G401.6 (cell line): ENCODE measurements around the gene PAIP2.
"Not testable (repeated sequence)": the region's sequence is repeated elsewhere in the genome, so short reads cannot be mapped to it uniquely, and the experiment has no call there.

Experiments
- FAIRE-seq: peaks from 2 replicates; lab custom pipeline; 2012; peaks lifted over from hg19 to GRCh38; lab: Jason Lieb, UNC

The PAIP2 gene

DNA sequence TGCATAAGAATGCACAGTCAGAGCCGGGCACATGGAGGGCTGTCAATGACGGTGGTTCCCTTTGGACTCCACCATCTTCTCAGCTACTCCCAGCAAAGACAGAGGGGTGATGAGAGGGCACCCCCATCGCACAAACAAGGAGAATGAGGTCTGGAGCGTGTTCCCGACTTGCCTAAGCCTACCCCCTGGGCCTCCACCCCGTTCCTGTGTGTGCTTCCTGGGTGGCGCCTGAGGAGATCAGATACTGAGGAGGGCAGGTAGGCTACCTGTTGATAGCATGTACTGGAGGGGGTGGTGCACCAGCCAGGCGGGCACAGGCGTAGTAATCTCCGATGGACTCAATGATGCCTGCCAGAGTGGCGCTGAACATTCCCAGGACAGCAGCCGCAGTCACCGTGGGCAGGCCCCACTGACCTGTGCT lies 37.3 kb downstream of the PAIP2 start:
- no peak for FAIRE-seq

DNA sequence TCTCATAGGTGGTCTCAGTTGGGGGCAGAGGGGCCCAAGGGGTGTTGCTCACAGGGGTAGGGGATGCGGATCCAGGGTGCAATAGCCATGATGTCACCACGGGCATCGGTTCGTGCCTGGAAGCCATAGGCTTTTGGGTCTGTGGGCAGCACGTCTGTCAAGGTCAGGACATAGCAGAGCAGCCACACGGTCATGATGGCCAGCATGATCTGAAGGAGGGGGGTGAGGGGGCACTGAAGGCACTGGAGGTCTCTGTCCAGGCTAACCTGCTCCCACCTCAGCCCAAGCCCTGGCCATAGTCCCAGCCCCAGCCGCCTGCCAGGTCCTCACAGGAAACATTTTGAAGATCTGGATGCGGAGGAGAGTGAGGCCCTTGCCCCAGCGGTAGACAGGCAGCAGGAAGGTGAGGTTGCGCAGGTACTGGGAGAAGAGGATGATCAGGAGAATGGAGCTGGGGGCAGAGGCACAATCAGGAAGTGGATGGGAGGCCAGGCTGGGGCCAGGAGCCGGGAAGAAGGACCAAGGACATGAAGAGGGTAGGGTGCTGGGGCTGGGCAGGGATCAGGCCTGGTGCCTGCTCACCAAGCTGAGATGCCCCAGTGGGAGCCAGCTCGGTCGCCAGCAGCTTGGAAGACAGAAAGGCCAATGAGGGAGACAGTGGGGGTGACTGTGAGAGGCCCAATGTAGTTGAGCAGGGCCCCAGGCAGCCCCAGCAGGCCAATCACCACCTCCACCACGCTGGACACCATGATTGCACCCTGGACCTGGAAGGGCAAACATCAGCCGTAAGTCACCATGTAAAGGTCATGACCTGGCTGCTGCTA lies 38.2 kb downstream of the PAIP2 start:
- no peak for FAIRE-seq

DNA sequence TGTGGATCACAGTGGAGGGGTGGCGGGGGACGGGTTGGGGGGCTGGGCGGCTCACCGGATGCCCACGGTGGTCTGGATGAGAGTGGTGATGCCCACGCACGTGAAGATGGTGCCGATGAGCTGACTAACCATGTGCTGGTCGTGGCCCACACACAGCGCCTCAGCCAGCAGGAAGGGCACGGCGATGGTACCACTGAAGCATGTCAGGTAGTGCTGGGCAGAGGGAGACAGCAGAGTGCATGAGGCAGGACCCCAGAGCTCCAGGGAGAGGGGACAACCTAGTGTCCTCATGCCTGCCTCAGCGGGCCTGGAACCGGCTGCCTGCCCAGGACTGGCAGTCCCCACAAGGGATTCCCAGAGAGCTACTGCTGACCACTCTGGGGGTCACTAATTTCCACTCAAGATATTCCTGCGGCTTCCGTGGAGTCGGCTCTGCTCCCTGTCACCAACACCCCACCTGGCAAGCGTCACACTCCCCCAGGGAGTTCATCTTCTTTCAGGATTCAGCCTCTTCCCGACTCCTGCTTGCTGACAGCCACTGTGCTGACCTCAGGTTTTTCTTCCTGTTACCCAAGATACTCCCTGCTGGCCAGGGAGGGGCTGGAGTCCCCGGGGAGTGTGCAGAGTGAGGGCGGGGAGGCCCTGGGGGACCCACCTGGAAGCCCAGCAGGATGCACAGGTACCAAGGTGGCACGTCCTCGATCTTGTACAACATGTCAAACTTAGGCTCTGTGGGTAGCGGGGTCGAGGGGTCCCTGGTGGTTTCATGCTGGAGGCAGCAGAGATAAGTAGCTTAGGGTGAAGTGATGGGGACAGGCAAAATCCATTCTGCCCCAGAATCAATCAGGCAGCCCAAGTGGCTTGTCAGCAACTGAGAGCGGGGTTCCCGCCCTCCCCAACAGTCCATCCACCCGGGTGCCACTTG lies 40.4 kb downstream of the PAIP2 start:
- FAIRE-seq = no peak

DNA sequence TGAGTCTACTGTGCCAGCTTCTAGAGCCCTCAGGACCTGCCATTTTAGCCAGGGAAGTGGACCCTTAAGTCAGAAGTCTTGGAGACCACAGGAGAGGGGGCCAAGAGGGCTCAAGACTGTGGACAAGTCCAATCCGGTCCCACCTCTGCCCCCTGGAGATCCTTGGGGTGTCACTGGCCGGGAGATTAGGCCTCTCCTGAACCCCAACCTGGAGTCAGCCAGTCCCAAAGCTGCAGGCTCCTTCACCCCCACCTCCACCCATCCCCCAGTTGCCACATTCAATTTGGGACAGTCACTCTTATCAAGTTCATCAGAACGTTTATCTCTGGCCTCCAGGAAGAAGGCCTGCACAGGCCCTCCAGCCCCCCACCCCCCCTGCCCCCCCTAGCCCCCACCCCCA lies 41.2 kb downstream of the PAIP2 start:
- FAIRE-seq = no peak

DNA sequence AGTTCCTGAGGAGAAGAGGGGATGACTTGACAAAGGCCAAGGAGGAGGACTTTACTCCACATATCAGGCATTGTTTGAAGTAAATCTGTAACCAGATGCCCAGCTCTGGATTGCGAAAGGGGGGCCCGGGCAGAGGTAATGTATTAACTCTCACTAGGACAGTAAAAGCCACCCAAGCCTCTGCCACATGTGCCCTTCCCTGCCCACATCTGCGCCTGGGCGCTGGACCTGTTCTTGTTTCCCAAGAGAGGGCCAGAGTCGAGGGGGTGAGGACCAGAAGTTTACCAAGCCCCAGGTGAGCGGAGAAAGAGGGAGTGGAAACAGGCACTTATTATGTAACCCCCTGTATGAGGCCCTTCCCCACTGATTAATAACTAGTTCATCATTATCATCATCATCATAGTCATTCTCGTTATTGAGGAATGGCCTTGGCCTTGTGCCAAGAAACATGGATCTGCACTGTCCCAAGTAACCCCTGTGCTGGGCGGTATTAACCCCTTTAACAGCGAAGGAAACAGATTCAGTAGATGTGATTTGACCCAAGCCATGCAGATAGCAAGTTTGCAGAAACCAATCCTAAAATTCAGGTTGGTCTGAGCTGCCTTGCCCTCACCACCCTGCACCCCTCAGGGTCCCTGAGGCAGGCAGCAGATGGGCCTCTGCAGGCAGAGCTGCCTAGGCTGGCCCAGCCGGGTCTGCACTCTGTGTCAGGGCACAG lies 41.8 kb downstream of the PAIP2 start, which contains the start of gene SLC23A1:
Gene SLC23A1 (minus strand): TSS at position 23 of the 718 bp plus-strand sequence. CDS start 44 bp downstream, outside the sequence.
- FAIRE-seq = no peak

DNA sequence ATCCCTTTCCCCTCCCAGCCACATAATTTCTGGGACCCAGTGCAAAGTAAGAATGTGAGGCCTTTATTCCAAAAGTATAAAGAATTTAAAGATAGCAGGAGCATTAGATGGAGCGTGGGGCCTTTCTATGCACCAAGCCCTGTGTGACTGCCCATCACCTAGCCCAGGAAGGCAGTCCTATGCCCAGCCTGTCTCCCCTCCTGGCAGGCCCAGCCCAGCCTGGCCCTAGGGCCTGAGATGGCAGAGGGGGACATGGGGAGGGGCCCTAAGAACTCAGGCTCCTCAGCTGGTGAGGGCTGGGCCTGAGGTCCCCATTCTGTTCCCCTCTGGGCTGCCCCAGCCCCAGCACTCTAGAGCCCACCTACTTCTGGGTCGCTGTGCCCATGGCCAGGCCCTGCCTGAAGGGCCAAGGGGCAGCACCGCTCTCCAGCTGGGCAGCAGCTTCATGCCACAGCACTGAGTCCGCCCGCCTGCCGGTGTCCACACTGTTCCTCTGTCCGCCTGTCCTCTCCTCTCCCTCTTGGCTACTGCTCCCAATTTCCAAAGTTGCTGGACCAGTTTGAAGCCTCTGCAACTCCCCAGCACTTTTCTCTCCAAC lies 42.4 kb downstream of the PAIP2 start:
- FAIRE-seq = no peak

DNA sequence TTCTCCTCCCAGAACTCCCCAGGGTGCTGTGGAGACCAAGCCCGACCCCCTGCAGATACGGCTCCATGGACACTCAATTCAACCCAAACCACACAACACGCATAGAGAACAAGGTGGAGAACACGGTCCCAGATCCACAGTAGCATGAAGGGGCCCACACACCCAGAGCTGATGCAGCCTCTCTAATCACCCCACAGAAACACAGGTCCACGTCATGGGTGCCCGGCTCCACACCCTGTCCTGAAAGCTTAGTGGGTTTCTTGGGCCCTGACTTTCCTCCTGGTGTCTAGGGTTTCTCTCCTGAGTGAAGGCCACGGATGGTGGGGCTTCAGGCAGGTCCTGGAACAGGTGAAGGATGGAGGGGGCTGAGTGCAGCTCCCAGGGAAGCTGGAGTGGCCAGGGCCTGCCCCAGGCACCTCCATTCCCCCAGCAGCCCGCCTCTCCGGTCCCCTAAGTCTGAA lies 43.0 kb downstream of the PAIP2 start:
- no peak for FAIRE-seq

DNA sequence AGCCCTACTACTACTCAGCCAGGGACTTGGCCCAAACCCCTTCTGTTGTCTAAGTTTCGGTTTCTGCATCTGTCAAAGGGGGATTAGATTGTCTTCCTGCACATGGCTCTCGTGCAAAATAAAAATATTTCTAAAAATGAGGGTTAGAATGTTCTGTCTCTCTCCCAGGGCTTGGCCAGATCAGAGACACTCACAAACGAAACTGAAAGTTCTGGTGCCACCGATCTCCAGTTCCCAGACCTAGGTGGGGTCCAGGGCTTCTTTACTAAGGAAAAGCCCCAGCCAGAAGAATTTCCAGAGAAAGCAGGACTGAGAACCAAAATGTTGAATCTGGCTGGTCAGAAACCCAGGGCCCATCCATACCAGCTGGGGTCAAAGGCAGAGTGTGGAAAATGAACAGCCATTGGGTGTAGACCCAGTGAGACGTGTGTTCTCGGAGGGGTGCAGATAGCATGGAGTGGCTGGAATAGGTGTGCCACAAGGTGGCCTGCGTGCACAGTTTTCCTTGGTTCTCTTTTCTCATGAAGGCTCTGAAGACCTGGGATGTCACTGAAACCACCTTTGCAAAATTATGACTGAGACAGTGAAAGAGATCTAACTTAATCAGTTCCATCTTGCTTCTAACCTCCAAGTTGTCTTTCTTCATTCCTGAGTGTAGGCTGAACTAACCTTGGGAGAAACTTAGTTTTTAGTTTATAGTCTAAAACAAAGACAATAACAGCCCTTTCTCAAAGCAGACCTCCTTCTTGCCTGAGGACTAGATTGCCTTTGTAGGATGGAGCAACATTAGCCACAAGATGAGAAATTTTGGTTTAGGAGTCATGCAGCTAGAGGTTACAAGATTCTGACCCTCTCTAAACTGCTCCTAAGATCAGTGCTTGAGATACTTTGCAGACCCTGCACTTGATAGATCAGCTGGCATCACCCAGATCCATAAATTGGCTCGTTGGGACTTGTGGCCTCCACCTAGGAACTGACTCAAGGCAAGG lies 43.7 kb downstream of the PAIP2 start:
- FAIRE-seq = no peak

DNA sequence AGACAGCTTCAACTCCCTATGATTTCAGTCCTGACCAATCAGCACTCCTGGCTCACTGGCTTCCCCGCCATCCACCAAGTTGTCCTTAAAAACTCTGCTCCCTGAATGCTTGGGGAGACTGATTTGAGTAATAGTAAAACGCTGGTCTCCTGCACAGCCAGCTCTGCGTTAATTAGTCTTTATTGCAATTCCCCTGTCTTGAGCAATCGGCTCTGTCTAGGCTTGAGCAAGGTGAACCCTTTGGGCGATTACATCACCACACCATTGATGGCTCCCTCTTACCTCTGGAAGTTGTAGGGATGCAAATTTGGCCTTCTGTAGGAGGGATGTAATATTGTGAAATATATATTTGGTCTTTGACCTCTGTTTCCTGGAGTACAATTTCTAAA lies 44.4 kb downstream of the PAIP2 start:
- FAIRE-seq = no peak

DNA sequence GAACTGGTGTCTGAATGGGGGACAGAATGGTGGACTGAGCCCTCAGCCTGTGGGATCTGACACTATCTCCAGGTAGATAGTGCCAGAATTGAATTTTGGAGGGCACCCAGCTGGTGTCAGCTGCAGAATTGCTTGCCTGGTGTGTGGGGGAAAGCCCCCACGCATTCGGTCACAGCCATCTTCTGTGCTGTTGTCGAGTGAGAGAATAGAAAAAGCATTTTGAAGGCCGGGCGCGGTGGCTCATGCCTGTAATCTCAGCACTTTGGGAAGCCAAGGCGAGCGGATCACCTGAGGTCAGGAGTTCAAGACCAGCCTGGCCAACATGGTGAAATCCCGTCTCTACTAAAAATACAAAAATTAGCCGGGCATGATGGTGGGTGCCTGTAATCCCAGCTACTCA lies 45.3 kb downstream of the PAIP2 start:
- FAIRE-seq = not testable (repeated sequence)

DNA sequence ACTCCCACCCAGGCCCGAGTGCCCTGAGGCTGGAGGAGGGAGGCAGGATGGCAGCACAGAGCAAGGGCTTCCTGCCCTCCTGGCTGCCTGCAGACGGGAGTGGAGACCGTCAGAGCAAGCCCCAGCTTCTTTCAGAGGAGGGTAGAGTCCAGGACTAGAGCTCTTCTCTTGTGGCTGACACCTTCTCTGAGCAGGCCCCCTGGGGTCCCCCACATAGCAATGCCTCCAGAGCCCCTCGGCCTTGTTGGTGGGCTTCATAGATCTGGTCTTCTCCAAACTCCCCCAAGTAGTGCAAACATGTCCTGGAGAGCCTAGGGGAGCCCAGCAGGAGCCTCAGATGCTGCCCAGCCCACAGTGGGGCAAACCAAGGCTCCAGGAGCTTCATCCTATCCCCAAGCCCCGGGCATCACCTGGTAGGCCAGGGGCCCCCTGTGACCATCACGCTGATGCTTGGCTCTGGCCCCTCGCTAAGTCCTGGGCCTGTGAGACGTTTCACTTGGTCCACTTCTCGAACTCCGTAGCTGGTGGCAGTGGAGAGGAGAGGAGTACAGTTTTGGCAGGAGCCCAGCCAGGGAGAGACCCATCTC lies 46.0 kb downstream of the PAIP2 start:
- no peak for FAIRE-seq

DNA sequence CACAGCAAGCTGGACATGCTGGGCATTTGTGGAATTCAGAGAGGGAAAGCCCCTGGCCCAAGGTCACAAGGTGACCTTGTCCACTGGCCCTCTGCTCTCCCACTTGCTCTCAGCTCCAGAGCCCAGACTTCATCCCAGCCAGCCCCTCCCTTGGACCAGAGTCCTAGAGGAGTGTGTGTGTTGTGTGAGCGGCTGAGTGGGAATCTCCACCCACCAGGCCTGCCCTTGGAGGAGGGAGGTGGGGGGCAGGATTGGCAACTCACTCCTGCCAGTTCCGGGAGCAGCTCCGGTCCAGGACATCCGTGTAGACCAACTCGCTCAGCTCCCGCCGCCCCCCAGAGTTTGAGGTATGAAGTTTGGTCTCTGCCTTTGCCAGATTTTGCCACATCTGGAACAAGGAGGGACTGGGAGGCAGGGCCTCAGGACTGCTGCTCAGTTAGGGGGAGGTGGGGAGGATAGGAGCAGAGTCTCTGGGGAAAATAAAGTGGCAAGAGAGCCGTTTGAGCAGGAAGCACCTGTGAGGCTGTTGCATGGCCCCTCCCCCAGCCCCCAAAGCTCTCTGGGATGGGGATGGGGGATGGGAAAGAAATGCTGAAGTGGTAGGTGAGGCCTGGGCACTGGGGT lies 46.7 kb downstream of the PAIP2 start:
- no peak for FAIRE-seq

DNA sequence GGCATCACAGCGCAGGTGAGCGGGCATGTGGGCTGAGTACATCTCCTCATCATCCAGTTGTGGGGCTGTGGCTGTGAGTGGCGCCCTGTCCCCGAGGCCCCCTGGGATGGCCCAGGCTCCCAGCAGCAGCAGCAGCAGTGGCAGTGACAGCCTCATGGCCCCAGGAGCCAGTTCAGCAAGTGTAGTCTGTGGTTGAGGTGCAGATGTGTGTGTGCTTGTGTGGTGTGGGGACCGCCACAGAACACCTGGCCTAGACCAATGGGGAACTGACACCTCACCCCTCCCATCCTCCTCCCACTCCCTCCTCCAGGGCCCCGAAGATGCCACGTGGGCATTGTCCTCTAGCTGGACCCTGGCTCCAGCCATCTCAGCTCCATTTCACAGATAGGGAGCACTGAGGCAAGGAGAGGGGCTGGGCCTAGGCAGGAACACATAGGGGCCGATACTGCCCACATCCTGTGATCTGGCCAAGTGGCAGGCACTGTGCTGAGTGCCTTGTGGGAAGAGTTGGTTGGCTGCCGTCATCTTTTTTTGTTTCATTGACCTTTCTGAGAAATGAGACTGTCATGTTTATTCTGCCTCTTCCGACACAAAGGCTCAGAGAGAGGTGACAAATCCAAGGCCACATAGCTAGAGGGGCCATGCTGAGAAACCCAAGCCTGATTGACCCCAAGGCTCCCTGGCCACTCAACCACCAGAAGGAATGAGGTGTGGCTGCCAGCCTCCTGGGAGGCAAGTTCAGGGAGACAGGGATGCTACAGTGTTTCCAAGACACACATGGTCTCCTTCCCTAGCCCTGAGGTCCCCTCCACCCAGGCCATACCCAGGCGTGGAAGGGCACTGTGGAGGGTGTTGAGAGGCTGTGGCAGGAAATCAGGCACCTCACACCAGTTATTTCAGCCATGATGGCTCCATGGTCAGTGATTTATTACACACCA lies 48.3 kb downstream of the PAIP2 start, which contains the start of gene MZB1:
Gene MZB1 (minus strand): TSS at position 213 of the 938 bp plus-strand sequence. CDS start 57 bp downstream, at position 156.
- no peak for FAIRE-seq

DNA sequence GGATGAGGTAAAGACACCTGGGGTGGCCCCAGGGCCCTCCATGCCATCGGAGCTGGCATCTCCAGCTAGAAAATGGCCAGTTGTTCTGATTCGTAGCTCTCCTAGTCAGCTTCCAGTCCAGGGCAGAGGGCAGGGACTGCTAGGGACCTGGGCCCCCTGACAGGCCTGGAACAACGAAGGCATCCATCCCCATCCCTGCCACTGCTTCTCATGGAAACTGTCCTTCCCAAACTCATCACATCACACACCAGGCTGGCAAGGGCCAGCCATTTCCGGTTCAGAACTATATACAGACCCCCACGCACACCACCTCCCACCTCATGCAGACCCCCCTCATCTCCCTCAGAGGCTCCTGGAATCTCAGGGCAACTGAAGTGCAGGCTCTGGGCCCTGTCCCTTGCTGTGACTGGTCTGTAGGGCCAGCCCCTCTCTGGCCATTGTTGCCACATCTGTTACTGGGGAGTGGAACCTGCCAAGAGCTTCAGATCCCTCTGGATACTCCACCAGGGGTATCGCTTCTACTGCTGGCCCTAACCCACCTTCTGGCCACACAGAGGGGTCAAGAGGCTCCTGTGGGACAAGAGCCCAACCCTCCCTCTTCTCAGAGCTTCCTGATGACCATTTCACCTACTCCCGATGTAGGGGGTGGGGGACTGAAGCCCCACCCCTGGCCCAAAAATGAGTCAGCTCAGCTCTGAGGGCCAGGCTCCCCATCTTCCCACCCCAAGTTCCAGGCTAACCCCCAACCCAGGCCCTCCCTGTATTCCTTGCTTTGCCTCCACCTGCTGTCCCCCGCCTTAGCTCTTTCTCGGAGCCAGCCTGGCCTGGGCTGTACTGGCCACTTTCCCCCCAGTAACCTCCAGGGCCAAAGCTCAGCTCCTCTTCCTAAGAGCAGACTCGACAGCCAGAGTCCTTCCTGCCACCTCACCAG lies 49.2 kb downstream of the PAIP2 start:
- no peak for FAIRE-seq

DNA sequence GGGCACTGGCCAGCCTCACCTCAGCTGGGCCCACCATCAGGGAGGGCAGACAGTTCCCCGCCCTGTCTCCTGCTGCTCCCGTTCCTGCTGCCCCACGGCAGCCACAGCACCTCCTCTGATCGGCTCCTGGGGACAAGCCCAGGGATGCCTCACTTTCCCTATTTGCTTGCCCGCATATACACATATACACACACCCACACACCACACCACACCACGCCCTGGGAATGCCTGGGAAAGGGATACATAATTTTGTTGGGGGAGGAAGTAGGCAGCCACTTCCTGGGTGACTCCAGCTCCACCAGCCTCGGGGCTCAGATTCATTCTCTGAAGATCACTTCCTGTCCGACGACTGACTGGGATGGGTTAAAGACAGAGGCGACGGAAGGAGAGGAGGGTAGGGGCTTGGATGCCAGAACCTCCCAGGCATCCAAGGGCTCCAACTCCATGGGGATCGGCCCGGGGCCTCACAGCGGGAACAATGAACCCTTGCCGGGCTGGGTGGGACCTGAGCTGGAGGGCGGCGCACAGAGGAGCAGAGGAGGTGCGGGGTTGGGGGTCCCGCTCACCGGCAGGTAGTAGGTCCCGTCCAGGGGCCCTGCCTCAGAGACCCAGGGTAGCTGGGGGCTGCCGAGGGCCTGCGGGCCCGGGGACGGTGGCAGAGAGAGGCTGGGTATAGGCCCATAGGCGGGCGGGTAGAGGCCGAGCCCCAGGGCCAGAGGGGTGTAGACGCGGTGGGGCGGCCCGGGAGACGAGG lies 50.1 kb downstream of the PAIP2 start:
- FAIRE-seq = no peak

DNA sequence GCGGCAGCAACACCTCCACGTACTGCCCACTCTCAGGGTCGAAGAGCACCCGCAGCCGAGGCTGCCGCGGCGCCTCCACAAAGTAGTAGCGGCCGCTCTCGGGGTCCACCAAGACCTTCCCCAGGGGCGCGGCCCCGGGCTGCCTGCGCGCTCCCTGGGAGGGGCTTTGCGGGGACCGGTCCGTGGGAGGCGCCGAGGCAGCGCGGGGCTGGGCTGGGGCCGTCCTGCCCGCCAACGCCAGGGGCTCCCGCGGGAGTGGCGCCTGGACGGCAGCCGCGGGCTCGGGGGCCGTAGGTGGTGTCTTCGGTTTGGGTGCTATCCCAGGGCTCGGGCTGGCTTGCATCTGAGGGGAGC lies 50.6 kb downstream of the PAIP2 start:
- no peak for FAIRE-seq
